ENCODE measurements around the gene PYM1. TPM values are rescaled to one million over a fixed set of nuclear protein-coding genes. Genes with fewer than 3 reads are reported as not detected.

The PYM1 gene
- total and polyA plus RNA-seq, 2 of the 4 experiments (the other 2 are of a cell fraction) = 26.5 to 27.8 TPM

- H3K4me1 ChIP-seq (ENCODE audit: control insufficient read depth, insufficient read depth, low read length) = no peaks in the 10 kb centered on the region
- ChIA-PET POLR2A (ENCODE audit: unreplicated experiment) (no interaction called here), CTCF (no interaction called here)
- H3K4me2 ChIP-seq (ENCODE audit: low read depth, low read length) = no peak overlapping the region
- ATAC-seq (ENCODE audit: low read depth) (no peak), DNase-seq (no peak)
- no peak overlapping the region for H3K18ac ChIP-seq (ENCODE audit: low read depth, low read length)
- H2AK9ac ChIP-seq (replicated peaks; ENCODE audit: low read depth, low read length, poor library complexity) = no peak overlapping the region
- 100% methylated on average over 1 of the region's 4 CpGs; no CpG with 5 or more reads in 1 of the 2 experiments for WGBS, 2 experiments (ENCODE audit: extremely low coverage in 2 of 2, insufficient read length in 1 of 2)
- H3K27ac ChIP-seq (ENCODE audit: insufficient read depth, low read length) = no peak overlapping the region
- H2BK20ac ChIP-seq (ENCODE audit: low read depth, low read length) = no peak overlapping the region
- no peaks in the 10 kb centered on the region for H3K36me3 ChIP-seq (ENCODE audit: control insufficient read depth, insufficient read depth, low read length)
- no peaks in the 10 kb centered on the region for H3K27me3 ChIP-seq (ENCODE audit: control insufficient read depth, insufficient read depth, low read length)
- H3K4ac ChIP-seq (ENCODE audit: low read depth, low read length) = no peak overlapping the region
- H2AFZ ChIP-seq (replicated peaks; ENCODE audit: low read length, poor library complexity) = no peak overlapping the region
- no peak overlapping the region for H2BK120ac ChIP-seq (ENCODE audit: low read depth, low read length)
- no peak overlapping the region for H2AK5ac ChIP-seq (ENCODE audit: low read depth, low read length)
- no peak overlapping the region for H3K14ac ChIP-seq (replicated peaks; ENCODE audit: low read depth, low read length)
- intact Hi-C loops (cut with micrococcal nuclease) = no loop called here
- BruUV-seq (replicated peaks) = no TSS peak
- dilution Hi-C loops (cut with HindIII; ENCODE audit: low sequenced_read_pairs, unreplicated experiment) = no loop called here
- H3K79me1 ChIP-seq (ENCODE audit: low read depth in 1 of 2, low read length in 2 of 2) = no peaks in the 10 kb centered on the region
- in situ Hi-C loops (cut with MboI; ENCODE audit: low sequenced_read_pairs) = no loop called here
- no peaks in the 10 kb centered on the region for H4K20me1 ChIP-seq (ENCODE audit: insufficient read depth, low read length)
- H3K9me1 ChIP-seq (ENCODE audit: insufficient read depth, low read length) = no peaks in the 10 kb centered on the region
- no peak overlapping the region for H3K56ac ChIP-seq (ENCODE audit: extremely low read depth, insufficient read depth, low read length)
- no peak overlapping the region for H4K5ac ChIP-seq (ENCODE audit: low read depth, low read length)
- H2BK15ac ChIP-seq (ENCODE audit: low read depth, low read length) = no peak overlapping the region
- no peak for TF ChIP-seq POLR2A (IDR thresholded peaks at IDR 0.05; ENCODE audit: low read depth, low read length)
- H3K9me3 ChIP-seq (ENCODE audit: control insufficient read depth, insufficient read depth, low read length) = no peaks in the 10 kb centered on the region
- no peak overlapping the region for H3K4me3 ChIP-seq (ENCODE audit: insufficient read depth, low read depth, low read length)
- no peak overlapping the region for H4K91ac ChIP-seq (ENCODE audit: insufficient read depth, low read depth, low read length)
- no peak overlapping the region for H4K8ac ChIP-seq (ENCODE audit: low read depth in 2 of 2, low read length in 2 of 2)
- no peak overlapping the region for H3K23ac ChIP-seq (ENCODE audit: low read depth, low read length)
- H3K9ac ChIP-seq (ENCODE audit: low read depth, low read length) = no peak overlapping the region
- no peak overlapping the region for H2BK5ac ChIP-seq (ENCODE audit: low read depth, low read length, poor library complexity, severe bottlenecking)
Measured at GRCh38 chr12:55875704-55876467, 51.8 kb downstream of the PYM1 start.

All from IMR-90 (cell line).